MM.1S (cell line): ENCODE data around the gene SRPK2.

Source experiments
- DNase-seq: peaks from one replicate; pipeline ENCODE4 v3.0.0-alpha.2; 2015
- H2AFZ ChIP-seq: fragments of 300-600 bp; sonication (generic); 2 replicates; pipeline ENCODE4 v1.6.0; 2016; ENCODE audit warnings: antibody characterized with exemption, low read length
- H3F3A ChIP-seq: fragments of 300-600 bp; sonication (generic); 2 replicates; pipeline ENCODE4 v1.6.1; 2016; ENCODE audit warnings: mild to moderate bottlenecking, antibody characterized with exemption, low read length, moderate library complexity, mixed read lengths; ENCODE audit not compliant: insufficient read depth
- H3K27ac ChIP-seq: fragments of 300-600 bp; sonication (generic); 2 replicates; pipeline ENCODE4 v1.5.1; 2016; ENCODE audit warnings: mild to moderate bottlenecking, low read length
- H3K27me3 ChIP-seq: fragments of 300-600 bp; sonication (generic); replicated peaks from 2 replicates; pipeline ENCODE4 v1.6.0; 2016; ENCODE audit warnings: low read length; ENCODE audit not compliant: insufficient read depth
- H3K36me3 ChIP-seq: fragments of 300-600 bp; sonication (generic); replicated peaks from 2 replicates; pipeline ENCODE4 v1.6.1; 2016; ENCODE audit warnings: mild to moderate bottlenecking, low read length, mixed read lengths; ENCODE audit not compliant: insufficient read depth
- H3K4me1 ChIP-seq: fragments of 300-600 bp; sonication (generic); 2 replicates; pipeline ENCODE4 v1.6.1; 2016; ENCODE audit warnings: low read length, mixed read lengths
- H3K4me2 ChIP-seq: fragments of 300-600 bp; sonication (generic); 2 replicates; pipeline ENCODE4 v1.6.0; 2016; ENCODE audit warnings: low read depth, low read length
- H3K4me3 ChIP-seq: fragments of 300-600 bp; sonication (generic); 2 replicates; pipeline ENCODE4 v1.5.1; 2016; ENCODE audit warnings: low read length, mixed read lengths
- H3K79me2 ChIP-seq: fragments of 300-600 bp; sonication (generic); 2 replicates; pipeline ENCODE4 v1.6.1; 2016; ENCODE audit warnings: mixed run types, low read length, mixed read lengths
- H3K9ac ChIP-seq: fragments of 300-600 bp; sonication (generic); 2 replicates; pipeline ENCODE4 v1.6.1; 2016; ENCODE audit warnings: low read length, mixed read lengths
- H3K9me2 ChIP-seq: fragments of 300-600 bp; sonication (generic); replicated peaks from 2 replicates; pipeline ENCODE4 v1.6.1; 2016; ENCODE audit warnings: mild to moderate bottlenecking, low read length, mixed read lengths; ENCODE audit not compliant: insufficient read depth
- H3K9me3 ChIP-seq: fragments of 300-600 bp; sonication (generic); replicated peaks from 2 replicates; pipeline ENCODE4 v1.6.1; 2016; ENCODE audit warnings: mild to moderate bottlenecking, low read length, mixed read lengths; ENCODE audit not compliant: insufficient read depth
- H4K20me1 ChIP-seq: fragments of 300-600 bp; sonication (generic); 2 replicates; pipeline ENCODE4 v1.6.1; 2016; ENCODE audit warnings: mild to moderate bottlenecking, low read length, moderate library complexity, mixed read lengths; ENCODE audit not compliant: insufficient read depth
- EZH2 ChIP-seq: fragments of 300-600 bp; sonication (generic); optimal IDR thresholded peaks from 2 replicates; pipeline ENCODE3; 2017; ENCODE audit warnings: low read depth, mild to moderate bottlenecking, antibody characterized with exemption, low read length, mixed read lengths
- EZH2phosphoT487 ChIP-seq: fragments of 300-600 bp; sonication (generic); IDR thresholded peaks from 2 replicates; pipeline ENCODE4 v1.6.1; 2018; ENCODE audit warnings: antibody characterized with exemption, low read length
- TF ChIP-seq, protein P1 (sequence below): fragments of 300-600 bp; sonication (generic); IDR thresholded peaks from 2 replicates; pipeline ENCODE4 v1.5.1; 2016; ENCODE audit warnings: antibody characterized with exemption, low read length, mixed read lengths

SRPK2 gene

DNA sequence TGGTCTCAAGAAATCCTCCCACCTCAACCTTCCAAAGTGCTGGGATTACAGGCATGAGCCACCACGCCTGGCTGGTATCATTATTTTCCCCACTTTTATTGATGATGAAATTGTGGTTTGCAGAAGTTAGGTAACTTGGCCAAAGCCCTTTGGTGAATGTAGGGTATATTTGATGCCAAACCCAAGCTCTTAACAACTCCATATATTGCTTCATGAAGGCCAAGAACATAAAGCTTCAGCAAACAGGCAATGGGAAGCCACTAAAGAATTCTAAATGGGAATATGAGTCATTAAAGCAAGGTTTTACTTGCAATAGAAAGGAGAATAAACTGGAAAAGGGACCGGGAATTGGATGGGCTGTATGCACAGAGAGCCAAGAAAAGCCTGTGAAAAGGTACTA, 232.0 kb downstream of the SRPK2 start:
- peaks cover 7% of the 10 kb centered on the region; the same call in 1 of the 2 replicates for H3K36me3 ChIP-seq
- H3K9me3 ChIP-seq = no peaks in the 10 kb centered on the region
- H2AFZ ChIP-seq = no peak overlapping the region
- DNase-seq = no peak
- no peaks in the 10 kb centered on the region for H3K27me3 ChIP-seq
- no peaks in the 10 kb centered on the region for H4K20me1 ChIP-seq
- no peaks in the 10 kb centered on the region for H3K9me2 ChIP-seq
- no peak overlapping the region for H3K4me3 ChIP-seq
- H3F3A ChIP-seq = no peaks in the 10 kb centered on the region
- peaks cover 7% of the 10 kb centered on the region; the same call in 1 of the 2 replicates for H3K79me2 ChIP-seq
- no peak overlapping the region for H3K9ac ChIP-seq
- H3K27ac ChIP-seq = no peak overlapping the region
- H3K4me1 ChIP-seq = no peaks in the 10 kb centered on the region
- no peak overlapping the region for H3K4me2 ChIP-seq
- no peak for TF ChIP-seq EZH2phosphoT487
- TF ChIP-seq, protein P1, sequence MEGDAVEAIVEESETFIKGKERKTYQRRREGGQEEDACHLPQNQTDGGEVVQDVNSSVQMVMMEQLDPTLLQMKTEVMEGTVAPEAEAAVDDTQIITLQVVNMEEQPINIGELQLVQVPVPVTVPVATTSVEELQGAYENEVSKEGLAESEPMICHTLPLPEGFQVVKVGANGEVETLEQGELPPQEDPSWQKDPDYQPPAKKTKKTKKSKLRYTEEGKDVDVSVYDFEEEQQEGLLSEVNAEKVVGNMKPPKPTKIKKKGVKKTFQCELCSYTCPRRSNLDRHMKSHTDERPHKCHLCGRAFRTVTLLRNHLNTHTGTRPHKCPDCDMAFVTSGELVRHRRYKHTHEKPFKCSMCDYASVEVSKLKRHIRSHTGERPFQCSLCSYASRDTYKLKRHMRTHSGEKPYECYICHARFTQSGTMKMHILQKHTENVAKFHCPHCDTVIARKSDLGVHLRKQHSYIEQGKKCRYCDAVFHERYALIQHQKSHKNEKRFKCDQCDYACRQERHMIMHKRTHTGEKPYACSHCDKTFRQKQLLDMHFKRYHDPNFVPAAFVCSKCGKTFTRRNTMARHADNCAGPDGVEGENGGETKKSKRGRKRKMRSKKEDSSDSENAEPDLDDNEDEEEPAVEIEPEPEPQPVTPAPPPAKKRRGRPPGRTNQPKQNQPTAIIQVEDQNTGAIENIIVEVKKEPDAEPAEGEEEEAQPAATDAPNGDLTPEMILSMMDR = no peak
- TF ChIP-seq EZH2 = no peak

GRCh38 chr7:105154084-105154483, 234.6 kb downstream of the SRPK2 start:
- Histone ChIP-seq H3F3A (no peaks in the 10 kb centered on the region), H3K9me2 (no peaks in the 10 kb centered on the region), H2AFZ (no peak overlapping the region), H3K4me2 (no peak overlapping the region), H4K20me1 (no peaks in the 10 kb centered on the region), H3K79me2 (0 out of 2 replicates have a peak, but pooled peaks cover 4% of the 10 kb centered on the region), H3K4me1 (no peaks in the 10 kb centered on the region), H3K4me3 (no peak overlapping the region), H3K36me3 (no peaks in the 10 kb centered on the region), H3K27ac (no peak overlapping the region), H3K9ac (no peak overlapping the region), H3K9me3 (no peaks in the 10 kb centered on the region), H3K27me3 (no peaks in the 10 kb centered on the region)
- no peak for TF ChIP-seq EZH2phosphoT487
- no peak for TF ChIP-seq EZH2
- DNase-seq = no peak

DNA sequence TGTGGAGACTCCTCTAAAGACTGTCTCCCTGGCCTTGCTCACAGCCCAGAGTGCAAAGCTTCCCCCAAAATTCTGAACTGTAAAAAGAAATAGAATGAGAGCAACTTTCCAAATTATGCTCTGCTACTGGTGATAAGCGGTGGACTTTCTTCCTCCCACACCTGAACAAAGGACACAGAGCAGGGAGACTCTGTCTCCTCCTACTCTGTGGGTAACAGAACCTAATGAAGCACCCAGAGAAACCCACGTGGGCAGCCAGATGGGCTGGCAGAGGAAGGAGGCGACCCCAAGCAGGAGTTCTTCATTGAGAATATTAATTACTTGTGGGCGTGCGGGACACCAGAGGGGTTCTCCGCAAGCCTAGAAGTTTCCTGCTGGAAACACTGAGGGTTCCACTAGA, 235.2 kb downstream of the SRPK2 start:
- H3K27me3 ChIP-seq = no peaks in the 10 kb centered on the region
- H3F3A ChIP-seq = no peaks in the 10 kb centered on the region
- H3K9me3 ChIP-seq = no peaks in the 10 kb centered on the region
- no peaks in the 10 kb centered on the region for H3K9me2 ChIP-seq
- 0 out of 2 replicates have a peak, but pooled peaks cover 4% of the 10 kb centered on the region for H3K79me2 ChIP-seq
- no peak overlapping the region for H3K27ac ChIP-seq
- no peaks in the 10 kb centered on the region for H4K20me1 ChIP-seq
- H3K9ac ChIP-seq = no peak overlapping the region
- no peaks in the 10 kb centered on the region for H3K36me3 ChIP-seq
- TF ChIP-seq EZH2phosphoT487 = no peak
- no peak for TF ChIP-seq EZH2
- TF ChIP-seq, protein P1 = no peak
- H3K4me1 ChIP-seq = no peaks in the 10 kb centered on the region
- H2AFZ ChIP-seq = no peak overlapping the region
- no peak overlapping the region for H3K4me2 ChIP-seq
- no peak for DNase-seq
- no peak overlapping the region for H3K4me3 ChIP-seq

GRCh38 chr7:105151152-105151551, 237.6 kb downstream of the SRPK2 start:
- no peak for DNase-seq
- Histone ChIP-seq H3K4me2 (no peak overlapping the region), H3K36me3 (no peaks in the 10 kb centered on the region)

More at GRCh38 chr7:105151152-105151551, 237.6 kb downstream of the SRPK2 start:
- peaks cover 13% of the 10 kb centered on the region; the same call in 1 of the 2 replicates for H3K79me2 ChIP-seq
- no peaks in the 10 kb centered on the region for H3K27me3 ChIP-seq
- H3K4me3 ChIP-seq = no peak overlapping the region
- TF ChIP-seq, protein P1 = no peak
- TF ChIP-seq EZH2phosphoT487 (no peak), EZH2 (no peak)
- H3F3A ChIP-seq = no peaks in the 10 kb centered on the region
- no peaks in the 10 kb centered on the region for H3K9me2 ChIP-seq
- no peaks in the 10 kb centered on the region for H4K20me1 ChIP-seq
- H3K9ac ChIP-seq = no peak overlapping the region
- H3K9me3 ChIP-seq = no peaks in the 10 kb centered on the region
- no peak overlapping the region for H2AFZ ChIP-seq
- H3K27ac ChIP-seq = no peak overlapping the region
- H3K4me1 ChIP-seq = no peaks in the 10 kb centered on the region
